ENCODE measurements around the gene WDCP.
"Not testable (repeated sequence)": the region's sequence is repeated elsewhere in the genome, so short reads cannot be mapped to it uniquely, and the experiment has no call there.

Gene WDCP

DNA sequence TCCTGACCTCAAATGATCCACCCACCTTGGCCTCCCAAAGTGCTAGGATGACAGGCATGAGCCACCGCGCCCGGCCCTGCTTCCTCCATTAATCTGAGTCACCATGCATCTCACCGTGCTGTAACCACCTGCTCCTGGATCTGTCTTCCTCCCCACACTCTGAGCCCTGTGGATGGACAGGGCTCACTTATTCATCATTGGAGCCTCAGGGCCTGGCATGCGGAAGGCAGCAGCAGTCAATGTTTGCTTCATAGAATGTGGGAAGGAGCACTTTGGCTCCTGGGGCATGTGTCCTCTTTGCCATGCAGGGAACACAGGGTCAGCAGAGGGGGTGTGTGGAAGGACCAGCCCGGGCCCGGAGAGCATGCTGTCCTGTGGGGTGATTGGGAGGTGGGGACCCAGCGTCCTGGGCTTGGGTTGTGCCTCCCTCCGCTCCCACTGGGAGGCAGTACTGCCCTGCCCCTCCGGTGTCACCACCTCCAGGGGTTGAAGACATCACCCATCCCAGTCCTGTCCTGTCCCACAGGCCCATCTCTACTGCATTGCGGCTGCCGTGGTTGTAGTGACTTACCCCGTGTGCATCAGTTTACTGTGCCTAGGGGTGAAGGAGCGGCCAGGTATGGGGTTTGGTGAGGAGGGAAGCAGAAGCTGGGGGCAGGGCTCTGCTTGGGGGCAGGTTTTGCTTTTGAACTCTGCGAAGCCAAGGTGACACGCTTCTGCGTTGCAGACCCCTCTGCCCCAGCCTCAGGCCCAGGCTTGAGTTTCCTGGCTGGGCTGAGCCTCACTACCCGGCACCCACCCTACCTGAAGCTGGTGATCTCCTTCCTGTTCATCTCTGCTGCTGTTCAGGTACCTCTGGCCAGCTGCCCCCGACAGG, 25.8 kb downstream of the WDCP start:
- DNase-seq = peak in 1 of 2 experiments; percentile 22

DNA sequence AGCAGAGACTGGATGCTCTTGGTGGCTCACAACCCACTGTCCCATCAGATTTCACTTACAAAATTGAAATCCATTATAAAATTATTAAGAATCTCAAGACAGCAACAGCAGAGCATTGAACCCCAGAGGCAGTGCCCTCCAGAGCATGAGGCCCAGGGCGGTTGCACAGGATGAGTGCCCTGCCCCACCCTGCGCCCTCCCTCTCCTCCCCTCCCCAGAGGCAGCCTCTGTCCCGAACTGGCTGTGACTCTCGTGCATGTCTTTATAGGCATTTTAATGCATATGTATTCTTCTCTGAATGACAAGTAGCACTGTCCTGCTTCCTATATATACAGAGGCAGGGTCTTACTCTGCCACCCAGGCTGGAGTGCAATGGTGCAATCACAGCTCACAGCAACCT, 26.9 kb downstream of the WDCP start:
- no peak for DNase-seq

DNA sequence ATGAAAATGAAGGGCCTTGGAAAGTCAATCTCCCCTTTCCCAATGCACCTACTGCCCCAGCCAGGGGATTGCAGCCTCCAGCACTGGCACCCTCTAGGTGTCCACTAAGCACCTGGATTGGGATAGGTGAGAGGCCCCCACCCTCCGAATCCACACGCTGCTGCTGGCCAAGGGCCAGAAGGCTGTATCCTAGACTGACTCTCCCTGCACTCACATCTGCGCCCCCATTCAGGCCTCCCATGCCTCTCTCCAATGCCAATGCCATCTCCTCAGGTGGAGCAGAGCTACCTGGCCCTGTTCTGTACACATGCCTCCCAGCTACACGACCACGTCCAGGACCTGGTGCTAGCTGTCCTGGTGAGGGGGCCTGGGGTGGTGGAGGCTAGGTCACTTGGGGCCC, 27.5 kb downstream of the WDCP start:
- DNase-seq = no peak

DNA sequence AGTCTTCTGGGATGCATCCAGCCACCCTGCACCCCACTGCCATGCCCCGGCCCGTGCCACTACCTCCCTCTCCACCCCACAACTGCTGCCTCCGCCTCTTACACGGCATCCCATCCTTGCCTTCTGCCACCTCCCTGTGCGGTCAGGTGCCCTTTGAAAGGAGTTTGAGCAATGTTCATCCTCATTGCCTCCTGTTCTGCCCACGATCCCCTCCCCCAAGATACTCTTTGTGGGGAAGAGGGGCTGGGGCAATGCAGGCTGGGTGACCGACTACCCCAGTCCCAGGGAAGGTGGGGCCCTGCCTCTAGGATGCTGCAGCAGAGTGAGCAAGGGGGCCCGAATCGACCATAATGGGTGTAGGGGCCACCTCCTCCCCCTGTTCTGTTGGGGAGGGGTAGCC, 28.9 kb downstream of the WDCP start:
- DNase-seq = no peak

DNA sequence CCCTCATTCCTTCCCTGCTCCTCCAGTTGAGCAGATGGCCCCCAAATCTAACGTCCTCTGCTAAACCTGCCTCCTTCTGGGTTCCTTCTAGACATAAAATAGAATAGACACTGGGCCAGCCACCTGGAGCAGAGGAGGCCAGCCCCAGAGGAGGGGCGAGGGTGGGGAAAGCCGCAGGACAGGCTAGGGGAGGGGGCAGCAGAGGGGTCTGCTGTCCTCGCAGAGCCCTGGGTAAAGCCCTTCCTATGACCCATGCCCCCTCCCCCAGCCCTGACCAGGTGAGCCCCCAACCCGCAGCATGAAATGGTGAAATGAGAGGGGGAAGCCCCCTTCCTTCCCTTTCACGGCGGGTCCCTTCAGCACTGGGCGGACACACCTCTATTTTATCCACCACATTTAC, 29.5 kb downstream of the WDCP start:
- DNase-seq = no peak

DNA sequence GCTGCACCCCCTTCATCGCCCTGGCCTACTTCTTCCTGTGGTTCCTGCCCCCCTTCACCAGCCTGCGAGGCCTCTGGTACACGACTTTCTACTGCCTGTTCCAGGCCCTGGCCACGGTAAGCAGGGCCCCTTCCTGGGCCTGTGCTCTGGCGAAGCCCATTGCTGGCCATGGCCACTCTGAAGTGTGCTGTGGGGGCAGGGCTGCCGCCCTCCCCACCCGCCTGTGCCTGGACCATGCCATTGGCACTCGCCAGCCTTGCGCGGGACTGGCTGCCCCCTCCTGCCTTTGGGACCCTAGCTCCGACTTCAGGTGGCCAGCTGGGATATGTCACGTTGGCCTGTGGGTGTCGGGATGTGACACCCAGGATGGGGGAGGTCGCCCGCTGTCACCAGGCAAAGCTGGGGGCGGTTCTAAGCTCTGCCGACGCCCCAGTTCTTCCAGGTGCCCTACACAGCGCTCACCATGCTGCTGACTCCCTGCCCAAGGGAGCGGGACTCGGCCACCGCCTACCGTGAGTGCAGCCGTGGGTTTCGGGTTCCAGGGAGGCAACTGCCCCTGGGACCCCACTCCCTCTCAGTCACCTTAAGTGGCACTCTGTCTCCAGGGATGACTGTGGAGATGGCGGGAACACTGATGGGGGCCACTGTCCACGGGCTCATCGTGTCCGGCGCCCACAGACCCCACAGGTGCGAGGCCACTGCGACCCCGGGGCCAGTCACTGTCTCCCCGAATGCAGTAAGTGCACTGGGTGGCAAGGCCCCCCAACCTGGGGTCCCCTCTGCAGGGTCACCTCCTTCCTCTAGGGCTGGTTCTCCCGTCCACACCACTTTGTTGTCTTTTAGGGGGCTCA, 30.1 kb downstream of the WDCP start:
- no peak for DNase-seq

DNA sequence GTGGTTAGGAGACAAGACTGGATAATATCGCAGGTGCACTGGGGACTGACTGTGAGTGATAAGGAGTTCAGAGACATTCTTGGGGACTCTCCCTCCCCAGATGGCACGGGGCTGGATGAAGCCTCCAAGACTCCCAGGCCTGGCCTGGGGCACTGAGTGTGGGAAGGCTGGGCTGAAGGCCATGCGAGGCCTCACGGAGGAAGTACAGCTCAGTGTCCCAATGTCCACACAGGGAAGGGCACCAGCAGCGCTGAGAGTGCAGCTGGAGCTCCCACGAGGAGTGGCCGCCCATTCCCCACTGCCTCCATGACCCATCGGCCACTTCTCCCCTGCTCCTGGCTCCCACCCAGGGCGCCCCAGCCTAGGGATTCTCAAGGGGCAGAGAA, 30.8 kb downstream of the WDCP start:
- DNase-seq = no peak

DNA sequence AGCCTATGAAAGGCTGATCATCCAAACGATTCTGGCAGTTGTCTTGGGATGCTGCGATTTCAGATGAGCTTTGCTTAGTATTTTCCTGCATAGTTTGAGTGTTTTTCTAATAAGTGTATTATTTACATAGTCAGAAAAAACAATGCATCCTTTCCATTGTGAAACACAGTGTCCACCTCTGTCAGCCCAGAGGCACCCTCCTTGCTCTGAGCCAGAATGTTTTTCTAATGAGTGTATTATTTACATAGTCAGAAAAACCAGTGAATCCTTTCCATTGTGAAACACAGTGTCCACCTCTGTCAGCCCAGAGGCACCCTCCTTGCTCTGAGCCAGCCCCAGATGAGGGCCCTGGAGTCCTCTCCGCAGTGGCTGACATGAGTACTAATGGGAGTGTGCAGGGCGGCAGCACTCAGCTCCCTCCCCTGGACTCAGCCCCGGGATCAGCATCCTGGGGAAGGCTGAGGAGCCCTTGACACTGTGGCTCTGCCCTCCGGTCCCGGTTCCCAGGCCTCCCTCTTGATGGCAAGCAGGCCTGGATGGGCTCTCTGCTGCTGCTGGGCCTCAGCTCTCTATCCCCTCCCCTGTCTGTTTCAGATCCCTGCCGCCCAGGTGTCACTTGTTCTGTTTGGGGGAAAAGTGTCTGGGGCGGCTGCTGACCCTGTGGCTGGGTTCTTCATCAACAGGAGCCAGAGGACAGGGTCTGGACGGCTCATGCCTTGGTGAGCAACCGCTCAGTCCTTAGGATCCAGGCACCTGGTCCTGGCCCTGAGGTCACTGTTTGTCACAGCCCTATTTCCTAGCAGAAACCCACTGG, 31.4 kb downstream of the WDCP start:
- no peak for DNase-seq

DNA sequence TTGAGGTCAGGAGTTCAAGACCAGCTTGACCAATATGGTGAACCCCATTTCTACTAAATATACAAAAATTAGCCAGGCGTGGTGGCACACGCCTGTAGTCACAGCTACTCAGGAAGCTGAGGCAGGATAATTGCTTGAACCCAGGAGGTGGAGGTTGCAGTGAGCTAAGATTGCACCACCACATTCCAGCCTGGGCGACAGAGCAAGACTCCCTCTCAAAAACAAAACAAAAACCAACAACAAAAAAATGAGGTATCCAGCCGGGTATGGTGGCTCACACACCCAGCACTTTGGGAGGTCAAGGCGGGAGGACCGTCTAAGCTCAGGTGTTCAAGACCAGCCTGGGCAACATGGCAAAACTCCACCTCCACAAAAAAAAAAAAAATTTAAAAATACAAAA, 32.3 kb downstream of the WDCP start:
- DNase-seq = not testable (repeated sequence)

DNA sequence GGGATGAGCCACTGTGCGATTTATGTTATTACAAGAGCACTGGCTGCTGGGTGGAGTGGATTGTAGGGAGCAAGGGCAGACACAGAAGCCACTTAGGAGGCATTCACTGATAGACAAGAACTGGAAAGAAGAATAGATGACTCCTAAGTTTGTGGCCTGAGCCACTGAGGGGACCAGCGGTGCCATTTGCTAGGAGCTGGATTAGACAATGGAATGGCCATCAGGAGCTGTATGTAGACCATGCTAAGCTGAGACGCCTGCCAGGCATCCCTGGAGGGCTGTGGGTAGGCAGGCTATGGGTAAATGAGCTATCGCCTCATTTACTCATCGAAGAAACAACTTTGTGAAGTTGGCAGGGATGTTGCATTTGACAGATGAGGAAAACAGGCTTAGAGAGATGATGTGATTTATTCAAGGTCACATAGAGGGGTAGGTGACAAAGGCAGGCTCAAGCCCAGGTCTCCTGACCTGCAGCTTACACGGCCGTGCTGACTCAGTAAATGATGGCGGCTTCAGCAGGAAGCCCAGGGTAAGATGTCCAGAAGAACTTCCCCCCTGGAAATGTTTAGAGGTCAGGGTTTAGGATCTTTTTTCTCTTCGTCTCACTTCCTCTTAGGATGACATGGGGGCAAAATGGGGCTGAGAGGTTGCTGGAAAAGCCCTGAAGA, 34.5 kb downstream of the WDCP start:
- no peak for DNase-seq

DNA sequence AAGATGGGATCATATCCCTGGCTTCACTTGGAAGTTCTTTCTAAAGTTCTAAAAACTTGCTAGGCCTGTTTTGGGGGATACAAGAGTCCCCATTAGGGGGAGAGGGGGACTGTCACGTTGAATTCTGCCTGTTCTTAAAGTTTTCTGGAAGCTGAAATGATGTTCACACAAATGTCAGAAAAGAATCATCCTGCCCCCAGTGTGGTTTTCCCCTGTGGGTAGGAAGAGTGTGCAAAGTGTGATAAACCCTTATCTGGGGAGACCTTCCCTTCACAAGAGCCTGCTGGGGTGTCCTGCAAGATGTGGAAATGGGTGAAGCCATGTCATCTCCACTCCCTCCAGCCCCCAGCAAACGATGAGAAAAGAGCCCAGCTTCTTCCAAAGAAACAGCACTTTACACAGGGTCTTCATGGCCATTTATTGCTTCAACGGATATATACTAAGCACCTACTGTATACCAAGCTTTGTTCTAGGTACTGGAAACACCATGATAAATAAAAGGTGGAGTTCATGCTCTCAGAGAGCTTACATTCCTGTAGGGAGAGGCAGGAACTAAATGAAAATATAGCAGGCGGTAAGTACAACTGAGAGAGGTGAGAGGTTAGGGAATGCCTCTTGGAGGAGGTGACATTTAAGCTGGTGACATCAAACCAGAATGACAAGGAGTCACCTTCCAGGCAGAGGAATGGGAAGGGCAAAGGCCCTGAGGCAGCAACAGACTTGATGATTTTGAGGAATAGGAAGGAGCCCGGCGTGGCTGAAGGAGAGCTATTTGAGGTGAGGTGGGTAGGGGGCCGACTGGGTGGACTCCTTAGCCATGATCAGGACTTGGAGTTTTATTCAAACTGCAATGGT, 35.7 kb downstream of the WDCP start:
- no peak for DNase-seq

DNA sequence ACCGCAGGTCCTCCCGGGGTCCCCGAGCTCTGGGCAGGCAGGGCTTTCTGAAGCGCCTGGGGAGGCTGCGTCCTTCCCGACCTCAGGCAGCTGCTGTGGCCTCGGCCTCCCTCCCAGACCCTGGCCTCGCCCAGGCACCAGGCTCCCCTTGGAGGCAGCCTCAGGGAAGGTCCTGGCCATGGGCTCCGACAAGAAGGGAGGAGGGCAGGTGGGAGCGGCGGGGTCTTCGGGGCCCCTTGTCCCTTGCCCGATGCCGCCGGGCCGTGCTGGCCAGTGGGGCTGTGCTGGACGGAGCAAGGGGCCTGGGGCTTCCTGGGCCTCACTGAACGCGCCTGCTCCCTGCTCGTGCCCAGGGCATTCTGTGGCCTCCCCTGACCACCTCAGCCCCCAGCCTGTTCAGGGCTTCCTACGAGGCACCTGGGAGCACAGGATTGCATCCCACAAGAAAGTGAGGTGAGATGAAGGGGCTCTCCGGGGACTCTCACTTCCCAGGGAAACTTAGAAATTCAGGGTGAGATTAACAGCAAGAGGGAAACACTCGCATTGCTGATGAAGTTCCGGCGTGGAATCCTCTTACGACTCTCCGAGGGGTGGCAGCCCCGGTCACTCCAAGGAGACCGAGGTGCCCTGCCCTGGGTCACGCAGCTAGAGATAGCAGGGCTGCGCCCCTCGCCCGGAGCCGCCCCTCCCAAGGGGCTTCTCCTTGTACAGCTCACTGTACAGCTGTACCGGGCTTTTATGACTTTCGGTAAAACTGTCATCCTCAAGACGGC, 36.5 kb downstream of the WDCP start:
- DNase-seq = no peak

DNA sequence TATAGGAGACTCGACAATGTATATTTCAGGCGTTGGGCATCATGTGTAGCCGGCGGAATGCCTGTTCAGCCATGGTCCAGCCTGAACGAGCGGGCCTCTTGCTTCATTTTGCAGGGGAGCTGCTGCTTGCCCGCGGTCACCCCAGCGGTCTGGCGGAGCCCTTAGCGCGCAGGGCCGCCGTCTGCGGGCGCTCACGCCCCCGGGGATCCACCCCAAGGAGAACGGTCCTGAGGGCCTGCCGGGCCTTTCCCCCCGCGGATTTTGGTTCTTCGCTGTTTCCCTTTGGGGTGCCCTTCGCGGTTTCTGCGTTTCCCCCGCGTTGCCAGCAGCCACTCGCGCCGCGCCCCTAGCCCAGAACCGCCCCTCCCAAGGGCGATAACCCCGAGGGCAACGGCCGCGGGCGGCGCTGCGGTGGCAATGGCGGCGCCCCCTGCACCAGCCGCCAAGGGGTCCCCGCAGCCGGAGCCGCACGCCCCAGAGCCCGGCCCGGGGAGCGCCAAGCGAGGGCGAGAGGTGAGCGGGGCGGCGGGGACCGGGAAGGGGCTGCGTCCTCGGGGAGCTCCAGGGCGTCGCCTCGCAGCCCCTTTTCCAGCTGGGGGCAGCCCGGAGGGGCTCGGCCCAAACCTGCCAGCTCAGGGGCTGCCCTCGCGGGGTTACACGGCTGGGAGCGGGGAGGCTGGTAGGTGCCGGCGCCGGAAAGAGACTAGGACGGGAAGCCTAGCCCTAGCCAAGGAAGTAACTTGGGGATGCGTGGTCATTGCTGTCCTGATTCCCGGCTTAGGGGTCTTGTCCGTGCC, 37.3 kb downstream of the WDCP start, which contains the start of gene MFSD2B:
Gene MFSD2B, plus strand, starts transcription at position 406 of the 797 bp plus-strand sequence. Its CDS starts 12 bp downstream, at position 418.
- no peak for DNase-seq

DNA sequence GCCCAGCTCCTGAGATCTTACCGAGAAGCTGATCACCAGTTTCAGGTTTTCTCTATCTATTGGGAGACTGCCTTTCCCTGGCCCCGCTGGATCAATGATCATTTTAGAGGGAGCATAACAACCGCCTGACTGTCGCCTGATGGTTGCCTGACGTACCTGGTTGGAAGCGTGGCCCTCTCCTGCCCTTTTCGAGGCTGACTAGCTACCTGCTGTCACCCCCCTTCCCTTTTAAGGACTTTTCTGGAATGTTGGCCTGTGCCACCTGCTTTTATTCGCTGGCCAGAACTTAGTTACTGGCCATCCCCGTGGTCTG, 37.9 kb downstream of the WDCP start:
- DNase-seq = no peak

DNA sequence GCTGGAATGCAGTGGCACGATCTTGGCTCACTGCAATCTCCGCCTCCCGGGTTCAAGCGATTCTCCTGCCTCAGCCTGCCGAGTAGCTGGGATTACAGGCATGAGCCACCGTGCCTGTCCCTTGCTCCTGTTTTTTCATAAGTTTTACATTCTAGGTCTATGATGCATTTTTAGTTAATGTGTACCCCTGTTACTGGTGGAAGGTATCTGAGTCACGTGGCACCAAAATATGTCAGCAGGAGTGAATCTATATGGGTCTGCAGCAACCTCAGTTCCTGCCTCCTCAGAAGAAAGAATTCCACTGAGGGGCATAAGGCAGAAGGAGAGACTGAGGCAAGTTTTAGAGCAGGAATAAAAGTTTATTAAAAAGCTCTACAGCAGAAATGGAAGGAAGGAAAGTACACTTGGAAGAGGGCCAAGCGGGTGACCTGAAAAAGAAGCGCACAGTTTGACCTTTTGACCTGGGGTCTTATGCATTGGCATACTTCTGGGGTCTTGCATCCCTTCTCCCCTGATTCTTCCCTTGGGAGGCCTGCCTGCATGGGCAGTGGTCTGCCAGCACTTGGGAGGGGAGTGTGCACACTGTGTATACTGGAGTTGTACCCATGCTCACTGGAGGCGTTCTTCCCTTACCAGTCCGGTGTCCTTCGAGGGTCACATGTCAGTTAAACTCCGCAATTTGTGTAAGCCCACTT, 38.4 kb downstream of the WDCP start:
- no peak for DNase-seq

DNA sequence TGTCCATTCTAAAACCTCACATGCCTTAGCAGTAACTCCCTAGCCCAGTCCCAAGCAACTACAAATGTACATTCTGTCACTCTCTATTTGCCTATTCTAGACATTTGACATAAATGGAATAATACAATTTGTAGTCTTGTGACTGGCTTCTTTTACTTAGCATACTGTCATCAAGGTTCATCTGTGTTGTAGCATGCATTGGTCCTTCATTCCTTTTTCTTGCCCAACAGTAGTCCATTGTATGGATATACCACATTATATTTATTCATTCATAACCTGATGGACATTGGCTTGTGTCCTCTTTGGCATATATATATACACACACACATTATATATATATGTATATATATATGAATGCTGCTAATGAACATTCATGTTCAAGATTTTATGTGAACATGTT, 39.5 kb downstream of the WDCP start:
- no peak for DNase-seq

DNA sequence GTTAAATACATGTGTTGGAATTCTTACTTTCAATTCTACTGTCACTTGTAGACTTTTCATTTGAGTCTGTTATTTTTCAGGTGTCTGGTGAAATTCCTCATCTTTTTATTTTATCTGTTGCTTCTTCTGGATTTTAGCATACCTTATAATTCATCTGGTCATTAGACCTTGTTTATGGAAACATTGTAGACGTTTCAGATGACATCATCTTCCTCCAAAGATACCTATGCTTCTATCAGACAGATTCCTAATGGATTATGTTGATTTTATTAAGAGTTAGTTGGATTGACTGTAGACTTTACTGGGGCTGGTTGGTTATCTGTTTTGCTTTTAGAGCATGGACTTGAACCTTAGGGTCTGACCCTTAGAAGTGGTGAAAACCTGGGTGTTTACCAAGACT, 52.6 kb downstream of the WDCP start:
- DNase-seq = no peak

DNA sequence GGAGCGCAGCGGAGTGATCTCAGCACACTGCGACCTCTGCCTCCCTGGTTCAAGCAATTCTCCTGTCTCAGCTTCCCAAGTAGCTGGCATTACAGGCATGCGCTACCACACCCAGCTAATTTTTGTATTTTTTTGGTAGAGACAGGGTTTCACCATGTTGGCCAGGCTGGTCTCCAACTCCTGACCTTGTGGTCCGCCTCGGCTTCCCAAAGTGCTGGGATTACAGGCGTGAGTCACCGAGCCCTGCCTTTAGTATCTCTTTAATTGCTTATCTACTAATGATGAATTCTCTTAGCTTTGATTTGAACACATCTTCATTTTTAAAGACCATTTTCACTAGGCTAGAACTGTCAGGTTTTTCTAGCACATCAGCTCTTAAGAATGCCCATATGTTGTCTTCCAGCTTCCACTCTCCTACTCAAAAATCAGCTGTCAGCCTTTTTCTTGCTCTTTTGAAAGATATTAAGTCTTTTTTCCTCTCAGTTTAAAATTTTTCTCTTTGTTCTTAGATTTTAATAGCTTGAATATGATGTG, 53.4 kb downstream of the WDCP start:
- no peak for DNase-seq

DNA sequence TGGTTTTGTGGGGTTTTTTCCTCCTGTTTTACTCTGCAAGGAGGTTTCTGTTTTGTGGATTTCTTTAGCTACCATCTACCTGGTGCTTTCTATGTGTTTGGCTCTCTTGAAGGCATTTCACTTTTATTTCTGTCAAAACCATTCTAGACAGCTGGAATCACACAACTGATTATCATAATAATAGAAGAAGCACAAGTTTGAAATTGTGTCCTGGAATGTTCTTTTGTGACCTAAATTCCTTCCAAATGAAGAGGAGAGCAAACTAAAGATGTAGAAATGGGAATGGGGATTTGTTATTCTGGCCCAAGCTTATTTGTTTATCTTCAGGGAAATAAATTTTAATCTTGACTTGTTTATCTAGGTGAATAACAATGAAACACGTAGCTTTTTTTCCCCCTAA, 54.3 kb downstream of the WDCP start:
- DNase-seq = no peak

All from AML-193 (cell line).